ENCODE measurements around the gene PSMG4. TPM values are rescaled to one million over a fixed set of nuclear protein-coding genes. Genes with fewer than 3 reads are reported as not detected.

Gene PSMG4
- total RNA-seq, 1 experiment from 2014 or later: 40.0 TPM

GRCh38 chr6:3277251-3277650 lies 18.5 kb downstream of the PSMG4 start:
- no peak for TF ChIP-seq CTCF (IDR thresholded peaks at IDR 0.05; ENCODE audit: unreplicated experiment)
- DNase-seq (ENCODE audit: unreplicated experiment): no peak
- no peaks in the 10 kb centered on the region for H3K9me3 Mint-ChIP-seq (ENCODE audit: unreplicated experiment)
- H3K36me3 Mint-ChIP-seq (ENCODE audit: insufficient read depth, unreplicated experiment): peaks cover 40% of the 10 kb centered on the region
- CTCF ChIA-PET: no interaction called here
- peaks cover 7% of the 10 kb centered on the region for H3K4me1 Mint-ChIP-seq (ENCODE audit: insufficient read depth, unreplicated experiment)
- intact Hi-C loops (cut with micrococcal nuclease): loop anchor here (5.0 kb wide), 1 partner anchor 240 kb away; no protein-coding TSS in a partner anchor
- BruUV-seq (replicated peaks): no TSS peak
- H3K27me3 Mint-ChIP-seq (ENCODE audit: insufficient read depth, unreplicated experiment): no peaks in the 10 kb centered on the region
- POLR2A ChIA-PET: no interaction called here
- no peak overlapping the region for H3K27ac Mint-ChIP-seq (ENCODE audit: low read depth, unreplicated experiment)
- H3K4me3 Mint-ChIP-seq (ENCODE audit: unreplicated experiment): no peak overlapping the region

- Mint-ChIP-seq H3K9me3 (ENCODE audit: unreplicated experiment) (no peaks in the 10 kb centered on the region), H3K36me3 (ENCODE audit: insufficient read depth, unreplicated experiment) (peaks cover 38% of the 10 kb centered on the region), H3K27ac (ENCODE audit: low read depth, unreplicated experiment) (no peak overlapping the region), H3K4me3 (ENCODE audit: unreplicated experiment) (no peak overlapping the region), H3K27me3 (ENCODE audit: insufficient read depth, unreplicated experiment) (no peaks in the 10 kb centered on the region), H3K4me1 (ENCODE audit: insufficient read depth, unreplicated experiment) (peaks cover 11% of the 10 kb centered on the region)
- intact Hi-C loops (cut with micrococcal nuclease): loop anchor here (2.0 to 5.0 kb wide), 2 partner anchors 239 to 731 kb away; no protein-coding TSS in a partner anchor
- no peak for DNase-seq (ENCODE audit: unreplicated experiment)
- no peak for TF ChIP-seq CTCF (IDR thresholded peaks at IDR 0.05; ENCODE audit: unreplicated experiment)
- no TSS peak for BruUV-seq (replicated peaks)
- CTCF ChIA-PET: interaction anchor here (0.6 kb wide), 2 partner anchors 8 to 464 kb away, joined by 3 read pairs; no protein-coding TSS in a partner anchor
- POLR2A ChIA-PET: no interaction called here
Measured at GRCh38 chr6:3277851-3278416, 19.2 kb downstream of the PSMG4 start.

GRCh38 chr6:3278691-3279090 lies 19.9 kb downstream of the PSMG4 start:
- no TSS peak for BruUV-seq (replicated peaks)
- Mint-ChIP-seq H3K27ac (ENCODE audit: low read depth, unreplicated experiment) (no peak overlapping the region), H3K4me1 (ENCODE audit: insufficient read depth, unreplicated experiment) (peaks cover 11% of the 10 kb centered on the region), H3K4me3 (ENCODE audit: unreplicated experiment) (no peak overlapping the region), H3K9me3 (ENCODE audit: unreplicated experiment) (no peaks in the 10 kb centered on the region), H3K27me3 (ENCODE audit: insufficient read depth, unreplicated experiment) (no peaks in the 10 kb centered on the region), H3K36me3 (ENCODE audit: insufficient read depth, unreplicated experiment) (peaks cover 30% of the 10 kb centered on the region)
- POLR2A ChIA-PET: no interaction called here
- CTCF ChIA-PET: interaction anchor here (0.6 kb wide), 1 partner anchor 149 kb away, joined by 3 read pairs; no protein-coding TSS in a partner anchor
- intact Hi-C loops (cut with micrococcal nuclease): loop anchor here (1.0 to 5.0 kb wide), 5 partner anchors 239 to 730 kb away; no protein-coding TSS in a partner anchor
- TF ChIP-seq CTCF (IDR thresholded peaks at IDR 0.05; ENCODE audit: unreplicated experiment): no peak
- DNase-seq (ENCODE audit: unreplicated experiment): no peak

GRCh38 chr6:3280091-3280490 lies 21.3 kb downstream of the PSMG4 start:
- BruUV-seq (replicated peaks): no TSS peak
- ChIA-PET POLR2A (interaction anchor here (0.7 to 2.3 kb wide), 4 partner anchors 21 to 452 kb away, joined by 3 to 11 read pairs (median 5); partner anchors contain the start of gene PSMG4), CTCF (interaction anchor here (0.6 to 3.8 kb wide), 16 partner anchors 17 to 569 kb away, joined by 3 to 49 read pairs (median 4); partner anchors contain the start of genes FAM50B and NQO2)
- Mint-ChIP-seq H3K27me3 (ENCODE audit: insufficient read depth, unreplicated experiment) (no peaks in the 10 kb centered on the region), H3K9me3 (ENCODE audit: unreplicated experiment) (no peaks in the 10 kb centered on the region), H3K36me3 (ENCODE audit: insufficient read depth, unreplicated experiment) (peaks cover 17% of the 10 kb centered on the region), H3K27ac (ENCODE audit: low read depth, unreplicated experiment) (no peak overlapping the region), H3K4me1 (ENCODE audit: insufficient read depth, unreplicated experiment) (peaks cover 11% of the 10 kb centered on the region), H3K4me3 (ENCODE audit: unreplicated experiment) (no peak overlapping the region)
- no peak for TF ChIP-seq CTCF (IDR thresholded peaks at IDR 0.05; ENCODE audit: unreplicated experiment)
- intact Hi-C loops (cut with micrococcal nuclease): loop anchor here (5.0 kb wide), 1 partner anchor 112 kb away; no protein-coding TSS in a partner anchor
- DNase-seq (ENCODE audit: unreplicated experiment): no peak
